GM19328 (cell line): ENCODE data around the gene DYNLT1.
"Not testable (repeated sequence)": the region's sequence is repeated elsewhere in the genome, so short reads cannot be mapped to it uniquely, and the experiment has no call there.

Source experiments
- ATAC-seq: cut with Tn5 transposase; IDR thresholded peaks from one replicate; pipeline ENCODE4 v1.9.1; 2021; ENCODE audit warnings: mild to moderate bottlenecking, moderate library complexity; ENCODE audit not compliant: unreplicated experiment

Gene DYNLT1

DNA sequence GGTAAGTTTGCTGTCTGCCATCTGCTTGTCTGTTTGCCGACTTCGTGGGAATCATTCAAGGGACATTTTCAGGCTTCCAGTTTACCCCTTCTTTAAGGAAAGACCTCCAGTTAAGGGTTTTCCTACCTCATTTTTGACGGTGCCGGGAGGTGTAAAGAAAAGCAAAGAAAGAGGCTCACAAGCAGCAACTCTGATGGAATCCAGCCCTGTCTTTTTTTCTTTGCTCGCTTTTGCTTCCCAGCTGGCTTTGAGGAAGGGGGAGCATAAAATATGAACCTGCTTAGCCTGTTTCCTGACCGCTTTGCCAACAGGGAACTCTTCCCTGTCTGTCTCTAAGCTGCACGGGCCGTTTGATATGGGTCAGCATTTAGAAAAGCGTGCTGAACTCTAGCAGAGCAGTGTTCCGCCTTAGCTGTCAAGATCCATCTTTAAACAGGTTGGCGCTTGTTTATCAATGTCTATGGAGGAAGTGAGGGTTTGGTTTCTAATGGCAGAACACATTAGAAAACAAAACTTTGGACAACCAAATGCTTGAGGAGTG is 19.2 kb upstream of the DYNLT1 start:
- no peak for ATAC-seq

- no peak for ATAC-seq
These were observed 18.5 kb upstream of the DYNLT1 start for GRCh38 chr6:158662954-158663624.

DNA sequence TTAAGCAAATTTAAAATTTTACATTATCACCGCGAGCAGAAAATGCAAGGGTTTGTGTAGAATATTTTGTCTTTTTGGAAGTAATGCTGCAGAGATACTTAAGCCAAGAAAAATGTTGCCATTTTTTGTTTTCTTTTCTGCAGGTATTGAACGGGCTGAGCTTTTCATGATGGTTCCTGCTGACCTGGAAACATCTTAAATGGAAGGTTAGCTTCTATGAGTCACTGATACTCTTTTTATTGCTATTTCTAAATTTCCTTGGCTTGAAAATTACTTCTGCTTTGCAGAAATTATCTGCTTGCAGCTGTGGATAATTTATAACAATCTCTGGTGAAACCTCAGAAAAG is 18.0 kb upstream of the DYNLT1 start:
- no peak for ATAC-seq

DNA sequence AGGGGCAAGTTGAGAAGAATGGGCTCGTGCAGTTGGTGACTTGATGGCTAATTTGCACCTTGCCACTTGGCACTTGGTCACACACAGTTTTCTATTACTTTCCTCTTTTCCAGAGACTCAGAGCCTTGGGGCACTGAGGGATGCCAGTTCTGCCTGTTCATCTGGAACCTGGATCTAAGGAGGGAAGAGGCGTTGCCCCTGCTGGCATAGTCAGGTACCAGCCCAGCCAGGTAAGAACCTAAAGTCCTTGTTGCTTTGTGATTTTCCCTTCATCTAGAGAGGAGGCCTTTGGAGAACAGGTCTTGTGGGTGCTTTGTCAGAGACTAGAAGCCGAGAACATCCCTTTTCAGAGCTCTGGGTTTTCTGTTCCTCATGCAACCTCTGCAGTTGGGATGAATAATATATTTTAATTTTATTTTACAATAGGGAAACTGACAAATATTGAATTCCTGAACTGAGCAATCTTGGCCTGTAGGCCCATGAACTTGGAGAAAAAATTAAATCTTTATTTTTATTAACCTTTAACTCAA is 16.7 kb upstream of the DYNLT1 start:
- no peak for ATAC-seq

- no peak for ATAC-seq
These were observed 15.8 kb upstream of the DYNLT1 start for GRCh38 chr6:158660333-158660754.

DNA sequence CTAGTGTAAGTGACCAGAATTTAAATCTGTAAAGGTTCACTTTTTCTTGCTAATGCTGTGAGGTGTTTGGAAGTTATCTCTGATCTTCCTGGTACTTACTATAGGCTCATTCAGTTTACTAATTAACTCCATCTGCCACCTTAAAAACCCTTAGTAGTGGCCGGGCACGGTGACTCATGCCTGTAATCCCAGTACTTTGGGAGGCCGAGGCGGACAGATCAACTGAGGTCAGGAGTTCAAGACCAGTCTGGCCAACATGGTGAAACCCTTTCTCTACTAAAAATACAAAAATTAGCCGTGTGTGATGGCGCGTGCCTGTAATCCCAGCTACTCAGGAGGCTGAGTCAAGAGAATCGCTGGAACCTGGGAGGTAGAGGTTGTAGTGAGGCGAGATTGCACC is 12.4 kb upstream of the DYNLT1 start:
- not testable (repeated sequence) for ATAC-seq

DNA sequence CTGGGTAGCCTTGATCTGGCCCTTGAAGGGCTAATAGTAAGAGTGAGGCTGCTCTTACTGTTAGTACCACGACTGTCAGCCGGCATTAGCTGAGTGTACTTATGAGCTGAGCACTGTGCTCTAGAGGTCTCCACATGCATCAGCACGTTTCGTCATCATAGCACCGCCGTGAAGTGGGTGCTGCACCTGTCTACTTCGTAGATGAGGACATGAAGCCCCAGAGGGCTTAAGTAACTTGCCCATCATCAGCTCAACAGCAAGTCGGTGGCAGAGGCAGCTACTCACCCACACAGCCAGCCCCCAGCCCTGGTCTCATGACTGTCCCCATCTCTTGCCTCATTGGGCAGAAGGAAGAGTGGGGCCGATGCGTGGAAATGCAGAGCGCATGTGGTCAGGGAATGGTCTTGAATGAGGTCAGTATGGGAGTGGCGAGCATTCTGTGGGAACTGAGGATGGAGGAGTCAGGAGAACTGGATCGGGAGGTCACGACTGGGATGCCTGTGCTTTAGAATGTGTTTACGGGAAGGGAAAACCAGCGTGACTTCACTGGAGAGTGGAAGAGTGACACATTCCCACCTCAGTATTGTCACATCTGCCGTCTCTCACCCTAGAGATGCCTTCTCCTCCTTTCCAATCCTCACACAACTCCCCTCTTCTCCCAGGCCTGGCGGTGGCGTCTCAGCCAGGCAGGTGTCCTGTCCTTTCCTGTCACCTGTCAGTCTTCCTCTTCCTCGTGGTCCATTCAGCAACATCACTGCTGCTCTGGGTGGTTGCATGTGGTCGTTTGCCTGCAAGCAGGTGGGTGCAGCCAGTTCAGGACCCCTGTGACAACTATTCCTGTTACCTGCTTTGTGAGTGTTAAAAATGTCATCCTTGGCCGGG is 11.3 kb upstream of the DYNLT1 start:
- ATAC-seq: no peak

DNA sequence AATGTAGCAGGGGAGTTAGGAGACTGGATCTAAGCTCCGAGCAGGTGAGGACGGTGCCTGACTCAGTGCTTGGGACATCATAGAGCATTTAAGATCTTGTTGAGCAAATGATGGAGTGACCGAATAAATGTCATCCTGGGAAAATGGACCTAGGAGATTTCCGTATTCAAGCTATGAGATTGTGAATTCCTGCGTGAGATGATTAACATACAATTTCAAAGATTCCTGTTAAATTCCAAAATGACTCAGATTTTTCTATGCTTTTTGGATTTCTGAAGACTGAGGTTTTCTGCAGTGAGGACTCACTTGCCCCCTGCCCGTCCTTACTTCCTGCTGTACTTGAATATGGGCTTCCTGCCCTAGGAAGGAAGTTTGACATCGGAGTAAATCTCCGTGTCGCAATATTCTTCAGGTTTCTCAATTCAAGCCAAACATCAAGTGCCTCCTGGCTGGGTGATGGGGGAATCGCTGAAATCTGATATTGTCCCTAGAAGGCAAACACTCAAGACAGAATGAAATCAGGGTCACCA is 10.5 kb upstream of the DYNLT1 start:
- no peak for ATAC-seq

DNA sequence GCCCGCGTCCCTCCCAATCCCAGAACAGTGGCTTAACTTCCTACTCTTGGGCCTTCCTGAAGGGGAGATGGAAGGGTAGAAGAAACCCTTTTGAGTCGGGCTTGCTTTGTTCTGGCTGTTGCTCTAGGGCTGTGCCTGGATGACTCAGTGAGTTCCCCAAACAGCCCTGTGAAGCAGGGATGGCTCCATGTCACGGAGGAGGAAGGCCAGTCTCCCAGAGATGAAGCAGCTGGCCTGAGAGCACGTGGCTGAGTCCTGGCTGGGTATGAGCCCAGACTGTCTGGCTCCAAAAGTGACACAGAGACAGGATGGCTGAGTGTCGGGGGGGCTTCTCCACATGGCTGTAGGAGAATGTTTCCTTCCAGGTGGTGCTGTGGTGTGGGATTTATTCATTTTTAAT is 10.0 kb upstream of the DYNLT1 start:
- ATAC-seq: no peak

- ATAC-seq: peak; percentile 48
These were observed 9.2 kb upstream of the DYNLT1 start for GRCh38 chr6:158653577-158654354.

- ATAC-seq: not testable (repeated sequence)
These were observed 7.6 kb upstream of the DYNLT1 start for GRCh38 chr6:158651981-158652737.

DNA sequence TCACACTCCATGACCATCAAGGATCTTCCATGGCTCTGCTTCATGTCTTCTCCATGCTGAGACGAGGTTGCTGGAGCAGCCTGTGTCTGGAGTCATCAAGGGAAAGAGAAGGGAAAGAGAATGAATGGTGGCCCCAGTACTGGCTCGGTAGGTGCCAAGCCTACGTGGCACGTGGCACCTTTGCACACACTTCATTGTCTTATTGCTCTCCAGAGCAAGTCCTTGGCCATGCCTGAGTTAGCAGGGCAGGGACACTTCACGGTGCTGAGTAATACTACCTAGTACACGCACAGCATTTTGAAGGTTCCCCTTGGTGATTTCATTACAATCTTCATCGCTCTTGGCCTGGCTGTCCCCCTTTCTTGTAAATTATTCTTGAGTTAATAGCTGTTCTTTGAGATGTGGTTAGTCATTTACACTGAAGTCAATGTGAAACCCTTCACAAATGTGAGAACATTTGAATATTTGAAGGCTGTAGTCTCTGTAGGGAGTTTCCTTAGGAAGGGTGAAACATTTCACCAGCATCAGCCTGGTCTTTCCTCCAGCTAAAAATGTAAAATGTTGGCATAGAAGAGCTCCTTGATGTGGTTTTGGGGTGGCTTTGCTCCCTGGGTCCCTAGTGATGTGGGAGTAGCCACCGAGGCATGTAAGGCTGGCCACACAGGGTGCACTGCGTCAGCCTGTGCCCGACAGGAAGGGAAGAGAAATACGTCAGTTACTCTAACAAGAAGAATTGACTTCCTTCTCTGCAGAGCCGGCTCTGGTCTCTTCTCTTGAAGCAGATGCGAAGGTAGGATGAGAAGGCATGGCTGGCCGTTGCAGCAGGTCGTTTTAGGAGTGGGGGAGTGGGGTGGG is 5.0 kb upstream of the DYNLT1 start, which contains the start of gene SYTL3:
Gene SYTL3, plus strand, starts transcription at position 766 of the 855 bp plus-strand sequence. CDS start 13,215 bp downstream, outside the sequence.
- peak; percentile 49 for ATAC-seq

DNA sequence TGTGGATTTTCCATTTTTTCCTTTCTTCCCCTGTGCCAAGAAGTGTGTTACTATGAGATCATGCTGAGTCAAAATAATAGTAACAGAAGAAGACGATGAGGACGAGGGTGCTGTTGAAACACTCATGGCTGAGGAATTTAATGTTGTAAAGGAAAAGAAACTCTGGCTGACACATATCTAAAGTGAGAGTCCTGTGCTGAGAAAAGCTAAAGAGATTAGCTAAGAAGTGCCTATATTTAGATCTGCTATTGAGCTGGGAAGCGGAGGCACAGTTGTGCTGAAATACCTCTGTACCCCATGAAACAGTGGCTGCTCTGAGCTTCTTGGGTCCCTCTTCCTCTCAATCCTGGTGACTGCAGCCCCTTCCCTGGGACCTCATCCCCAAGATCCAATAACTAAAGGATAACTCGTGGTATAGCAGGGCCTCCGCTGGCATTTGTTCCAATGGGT is 4.2 kb upstream of the DYNLT1 start:
- ATAC-seq: no peak

DNA sequence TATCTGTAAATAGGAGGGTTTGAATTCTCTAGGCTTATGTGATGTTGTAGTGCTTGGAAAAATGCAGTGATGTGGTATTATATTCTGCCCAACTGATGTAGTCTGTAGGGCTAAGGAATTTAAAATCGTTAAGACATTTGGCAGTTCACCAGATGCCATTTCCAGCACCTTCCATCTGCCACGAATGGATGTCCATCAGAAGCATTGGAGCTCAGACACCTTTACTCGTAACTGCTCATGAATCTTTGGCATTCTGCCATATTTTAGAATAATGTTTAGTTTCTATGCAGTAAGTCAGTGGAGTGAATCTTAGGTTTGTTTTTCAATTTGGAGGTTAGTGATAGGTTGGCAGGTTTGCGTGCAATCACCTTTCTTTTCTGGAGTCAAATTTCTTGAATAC is 3.0 kb upstream of the DYNLT1 start:
- ATAC-seq: no peak

DNA sequence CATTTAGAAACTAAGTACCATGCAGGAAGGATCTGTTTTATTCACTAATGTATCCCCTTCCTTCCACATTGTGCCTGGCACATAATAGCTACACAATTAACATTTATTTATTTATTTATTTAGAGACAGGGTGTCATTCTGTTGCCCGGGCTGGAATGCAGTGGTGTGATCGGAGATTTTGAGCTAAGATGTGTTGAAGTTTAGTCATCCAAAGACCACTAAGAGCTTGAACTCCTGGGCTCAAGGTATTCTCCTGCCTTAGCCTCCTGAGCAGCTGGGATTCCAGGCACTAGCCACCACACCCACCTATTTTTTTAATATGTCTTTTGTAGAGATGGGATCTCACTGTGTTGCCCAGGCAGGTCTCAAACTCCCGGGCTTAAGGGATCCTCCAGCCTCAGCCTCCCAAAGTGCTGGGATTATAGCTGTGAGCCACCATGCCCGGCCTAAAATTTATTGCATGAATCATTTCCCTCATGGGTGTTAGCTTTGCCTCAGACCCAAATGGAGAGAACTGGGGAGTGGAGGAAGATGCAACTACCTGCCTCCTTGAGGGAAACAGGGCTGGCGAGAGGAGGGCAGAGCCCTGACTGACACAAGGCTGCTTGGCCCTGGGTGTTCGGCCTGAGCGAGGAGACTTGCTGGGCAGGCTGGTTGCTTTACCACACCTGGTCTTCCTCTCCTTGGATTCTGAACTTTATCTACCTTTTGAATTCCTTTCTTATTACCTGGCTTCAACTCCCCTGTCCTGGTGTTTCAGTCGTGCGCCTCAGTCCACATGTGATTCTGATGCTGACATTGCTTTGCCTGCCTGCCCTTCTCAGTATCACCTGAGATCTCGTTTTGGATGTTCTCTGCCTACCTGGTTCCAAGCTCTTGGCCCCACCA is 1.7 kb upstream of the DYNLT1 start:
- no peak for ATAC-seq

- ATAC-seq: no peak
These were observed 800 bp upstream of the DYNLT1 start for GRCh38 chr6:158645064-158646022.

- peak; percentile 3 for ATAC-seq
These were observed 710 bp downstream of the DYNLT1 start for GRCh38 chr6:158643836-158644230.
